ENCODE data around the gene KRT40. TPM values are rescaled to one million over a fixed set of nuclear protein-coding genes. Genes with fewer than 3 reads are reported as not detected.
"Not testable (repeated sequence)": the region's sequence is repeated elsewhere in the genome, so short reads cannot be mapped to it uniquely, and the experiment has no call there.

The KRT40 gene
- total RNA-seq, 1 experiment from 2014 or later = not detected

GRCh38 chr17:41001795-41002194, 17.7 kb upstream of the KRT40 start:
- intact Hi-C loops (cut with micrococcal nuclease) = no loop called here

GRCh38 chr17:40999563-40999962, 15.4 kb upstream of the KRT40 start, which contains the start of gene KRTAP3-2:
Gene KRTAP3-2, minus strand, starts transcription at chr17:40999906. Its CDS starts 53 bp downstream, at chr17:40999853.
- BruUV-seq (replicated peaks); H3K9me3 ChIP-seq (ENCODE audit: control insufficient read depth in 1 of 2, insufficient read depth in 1 of 2, low read depth in 1 of 2, low read length in 2 of 2); H3K27me3 ChIP-seq (ENCODE audit: insufficient read depth, low read length); intact Hi-C loops (cut with micrococcal nuclease); DNase-seq (ENCODE audit: low read depth, low spot score); H4K20me1 ChIP-seq (ENCODE audit: insufficient read depth); H3K79me2 ChIP-seq (ENCODE audit: insufficient read depth, low read length); H3K27ac ChIP-seq (ENCODE audit: low read depth, low read length); RAD21 ChIA-PET (ENCODE audit: low non-redundant PET in 1 of 2, low total read pairs in 2 of 2, uncharacterized antibody in 2 of 2, unreplicated experiment in 2 of 2); ATAC-seq; H3K9me2 ChIP-seq (ENCODE audit: insufficient read depth); H3K4me2 ChIP-seq (ENCODE audit: low read length); POLR2A ChIA-PET; H3K9ac ChIP-seq (ENCODE audit: low read length); H3K36me3 ChIP-seq (ENCODE audit: control insufficient read depth in 1 of 2, insufficient read depth in 2 of 2, low read length in 2 of 2); CTCF ChIA-PET; H3K4me3 ChIP-seq (replicated peaks in 1 of 2; ENCODE audit: low read depth in 1 of 2, low read length in 2 of 2); H2AFZ ChIP-seq (ENCODE audit: low read depth, low read length, poor library complexity, severe bottlenecking): not testable (repeated sequence)
- peaks cover 5 to 14% of the 10 kb centered on the region in 2 experiments for H3K4me1 ChIP-seq (ENCODE audit: control insufficient read depth in 1 of 2, insufficient read depth in 2 of 2, low read length in 2 of 2)

More at GRCh38 chr17:41001795-41002194, 17.7 kb upstream of the KRT40 start:
- Histone ChIP-seq H3K9ac (ENCODE audit: low read length) (no peak overlapping the region), H3K9me3 (ENCODE audit: control insufficient read depth in 1 of 2, insufficient read depth in 1 of 2, low read depth in 1 of 2, low read length in 2 of 2) (no peaks in the 10 kb centered on the region), H3K27ac (ENCODE audit: low read depth, low read length) (no peak overlapping the region), H3K36me3 (ENCODE audit: control insufficient read depth in 1 of 2, insufficient read depth in 2 of 2, low read length in 2 of 2) (no peaks in the 10 kb centered on the region), H3K4me3 (replicated peaks in 1 of 2; ENCODE audit: low read depth in 1 of 2, low read length in 2 of 2) (no peak overlapping the region), H3K4me2 (ENCODE audit: low read length) (no peak overlapping the region), H3K4me1 (ENCODE audit: control insufficient read depth in 1 of 2, insufficient read depth in 2 of 2, low read length in 2 of 2) (peaks cover 3 to 10% of the 10 kb centered on the region in 2 experiments), H3K27me3 (ENCODE audit: insufficient read depth, low read length) (no peaks in the 10 kb centered on the region), H3K9me2 (ENCODE audit: insufficient read depth) (no peaks in the 10 kb centered on the region), H3K79me2 (ENCODE audit: insufficient read depth, low read length) (no peaks in the 10 kb centered on the region), H2AFZ (ENCODE audit: low read depth, low read length, poor library complexity, severe bottlenecking) (no peak overlapping the region), H4K20me1 (ENCODE audit: insufficient read depth) (no peaks in the 10 kb centered on the region)
- TF ChIP-seq CBX3 (IDR thresholded peaks at IDR 0.05; ENCODE audit: low read depth) (no peak), TCF7L2 (IDR thresholded peaks at IDR 0.05; ENCODE audit: borderline replicate concordance, extremely low read depth, insufficient read depth, insufficient read length) (no peak), EZH2 (IDR thresholded peaks at IDR 0.05) (no peak), SIN3A (IDR thresholded peaks at IDR 0.05; ENCODE audit: low read depth) (no peak), MAX (IDR thresholded peaks at IDR 0.05) (no peak), ZNF274 (IDR thresholded peaks at IDR 0.05; ENCODE audit: low read depth, low read length) (no peak), SP1 (IDR thresholded peaks at IDR 0.05; ENCODE audit: low read depth) (no peak), POLR2A (IDR thresholded peaks at IDR 0.05; ENCODE audit: borderline replicate concordance, extremely low read depth, insufficient read depth, insufficient read length) (no peak), ATF3 (IDR thresholded peaks at IDR 0.05) (no peak), EGR1 (IDR thresholded peaks at IDR 0.05; ENCODE audit: low read depth) (no peak), EZH2phosphoT487 (IDR thresholded peaks at IDR 0.05; ENCODE audit: borderline replicate concordance) (no peak)
- DNase-seq (ENCODE audit: low read depth, low spot score) (no peak), ATAC-seq (no peak)
- BruUV-seq (replicated peaks) = no TSS peak
- ChIA-PET POLR2A (no interaction called here), RAD21 (ENCODE audit: low non-redundant PET in 1 of 2, low total read pairs in 2 of 2, uncharacterized antibody in 2 of 2, unreplicated experiment in 2 of 2) (no interaction called here), CTCF (no interaction called here)

Data from HCT116 (cell line).